ENCODE results near the gene GSK3B. TPM values are rescaled to one million over a fixed set of nuclear protein-coding genes. Genes with fewer than 3 reads are reported as not detected.

GSK3B gene
- polyA plus RNA-seq, 1 donor (not counting 4 experiments of a cell fraction or from before 2014, with no cell fraction given) = 73.3 TPM

DNA sequence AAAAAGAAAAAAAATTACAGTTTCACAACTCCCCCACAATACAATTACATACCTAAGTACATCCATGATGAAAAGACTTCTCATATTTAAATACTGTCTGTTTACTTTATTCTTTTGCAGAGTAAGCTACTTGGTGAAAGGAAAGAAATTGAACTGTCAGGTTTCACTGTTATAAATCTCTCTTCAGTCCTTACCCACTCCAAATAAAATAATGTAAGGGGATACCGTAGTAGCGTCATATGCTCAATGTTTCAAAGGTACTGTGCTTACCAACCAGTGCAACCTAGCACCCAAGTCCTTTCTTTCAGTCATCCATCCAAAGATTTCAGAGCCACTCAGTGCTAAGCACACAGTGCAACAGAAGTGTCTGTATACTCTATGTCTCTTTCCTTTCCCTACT lies 13.4 kb downstream of the GSK3B start:
- H3K9me3 ChIP-seq (ENCODE audit: control insufficient read depth, low read depth, low read length) = no peaks in the 10 kb centered on the region
- no peaks in the 10 kb centered on the region for H3K4me1 ChIP-seq (ENCODE audit: control insufficient read depth, extremely low read depth, insufficient read depth, low read length)
- FAIRE-seq (no peak), DNase-seq (ENCODE audit: low read depth, low spot score) (no peak)
- H3K9me1 ChIP-seq (ENCODE audit: control insufficient read depth, extremely low read depth, insufficient read depth, low read length) = no peaks in the 10 kb centered on the region
- peaks cover 0 to 2% of the 10 kb centered on the region in 2 experiments for H3K36me3 ChIP-seq (ENCODE audit: control insufficient read depth in 2 of 2, extremely low read depth in 1 of 2, insufficient read depth in 2 of 2, low read length in 2 of 2)
- H3K4me2 ChIP-seq (ENCODE audit: control insufficient read depth, extremely low read depth, insufficient read depth, low read depth, low read length) = no peak overlapping the region
- H3K79me2 ChIP-seq (ENCODE audit: control insufficient read depth, insufficient read depth, low read length) = peaks cover 97% of the 10 kb centered on the region
- dilution Hi-C loops (cut with MboI; ENCODE audit: extremely low pct_ligation_motif_present, low sequenced_read_pairs) = no loop called here
- TF ChIP-seq, protein P1, sequence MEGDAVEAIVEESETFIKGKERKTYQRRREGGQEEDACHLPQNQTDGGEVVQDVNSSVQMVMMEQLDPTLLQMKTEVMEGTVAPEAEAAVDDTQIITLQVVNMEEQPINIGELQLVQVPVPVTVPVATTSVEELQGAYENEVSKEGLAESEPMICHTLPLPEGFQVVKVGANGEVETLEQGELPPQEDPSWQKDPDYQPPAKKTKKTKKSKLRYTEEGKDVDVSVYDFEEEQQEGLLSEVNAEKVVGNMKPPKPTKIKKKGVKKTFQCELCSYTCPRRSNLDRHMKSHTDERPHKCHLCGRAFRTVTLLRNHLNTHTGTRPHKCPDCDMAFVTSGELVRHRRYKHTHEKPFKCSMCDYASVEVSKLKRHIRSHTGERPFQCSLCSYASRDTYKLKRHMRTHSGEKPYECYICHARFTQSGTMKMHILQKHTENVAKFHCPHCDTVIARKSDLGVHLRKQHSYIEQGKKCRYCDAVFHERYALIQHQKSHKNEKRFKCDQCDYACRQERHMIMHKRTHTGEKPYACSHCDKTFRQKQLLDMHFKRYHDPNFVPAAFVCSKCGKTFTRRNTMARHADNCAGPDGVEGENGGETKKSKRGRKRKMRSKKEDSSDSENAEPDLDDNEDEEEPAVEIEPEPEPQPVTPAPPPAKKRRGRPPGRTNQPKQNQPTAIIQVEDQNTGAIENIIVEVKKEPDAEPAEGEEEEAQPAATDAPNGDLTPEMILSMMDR (optimal IDR thresholded peaks at IDR 0.05 in 1 of 3, IDR thresholded peaks at IDR 0.05 in 1 of 3, conservative IDR thresholded peaks at IDR 0.05 in 1 of 3; ENCODE audit: extremely low read depth in 1 of 3, insufficient read depth in 2 of 3, low read length in 3 of 3) = no peak
- TF ChIP-seq EZH2 (IDR thresholded peaks at IDR 0.05; ENCODE audit: low read length) = no peak
- H3K27me3 ChIP-seq (ENCODE audit: control insufficient read depth, extremely low read depth, insufficient read depth, low read length) = no peaks in the 10 kb centered on the region
- H4K20me1 ChIP-seq (ENCODE audit: control insufficient read depth, extremely low read depth, insufficient read depth, low read length) = peaks cover 32% of the 10 kb centered on the region
- H3K9ac ChIP-seq (ENCODE audit: control insufficient read depth, extremely low read depth, insufficient read depth, low read length) = no peak overlapping the region
- H3K4me3 ChIP-seq (ENCODE audit: control insufficient read depth in 2 of 3, extremely low read depth in 1 of 3, insufficient read depth in 2 of 3, low read depth in 1 of 3, low read length in 3 of 3) = no peak overlapping the region
- H2AFZ ChIP-seq (ENCODE audit: control insufficient read depth, low read length) = no peak overlapping the region
- H3K27ac ChIP-seq (ENCODE audit: control insufficient read depth, insufficient read depth, low read length) = no peak overlapping the region

GRCh38 chr3:120077731-120078130 lies 16.5 kb downstream of the GSK3B start:
- Histone ChIP-seq H3K4me1 (ENCODE audit: control insufficient read depth, extremely low read depth, insufficient read depth, low read length) (no peaks in the 10 kb centered on the region), H3K36me3 (ENCODE audit: control insufficient read depth in 2 of 2, extremely low read depth in 1 of 2, insufficient read depth in 2 of 2, low read length in 2 of 2) (no peaks in the 10 kb centered on the region), H3K27ac (ENCODE audit: control insufficient read depth, insufficient read depth, low read length) (no peak overlapping the region), H3K4me2 (ENCODE audit: control insufficient read depth, extremely low read depth, insufficient read depth, low read depth, low read length) (no peak overlapping the region), H3K4me3 (ENCODE audit: control insufficient read depth in 2 of 3, extremely low read depth in 1 of 3, insufficient read depth in 2 of 3, low read depth in 1 of 3, low read length in 3 of 3) (no peak overlapping the region), H3K9me3 (ENCODE audit: control insufficient read depth, low read depth, low read length) (no peaks in the 10 kb centered on the region), H2AFZ (ENCODE audit: control insufficient read depth, low read length) (no peak overlapping the region), H4K20me1 (ENCODE audit: control insufficient read depth, extremely low read depth, insufficient read depth, low read length) (peaks cover 42% of the 10 kb centered on the region), H3K79me2 (ENCODE audit: control insufficient read depth, insufficient read depth, low read length) (peaks cover 97% of the 10 kb centered on the region), H3K9me1 (ENCODE audit: control insufficient read depth, extremely low read depth, insufficient read depth, low read length) (no peaks in the 10 kb centered on the region), H3K9ac (ENCODE audit: control insufficient read depth, extremely low read depth, insufficient read depth, low read length) (no peak overlapping the region), H3K27me3 (ENCODE audit: control insufficient read depth, extremely low read depth, insufficient read depth, low read length) (no peaks in the 10 kb centered on the region)
- no peak for DNase-seq (ENCODE audit: low read depth, low spot score)
- TF ChIP-seq EZH2 (IDR thresholded peaks at IDR 0.05; ENCODE audit: low read length) = no peak
- TF ChIP-seq, protein P1 (optimal IDR thresholded peaks at IDR 0.05 in 1 of 3, IDR thresholded peaks at IDR 0.05 in 1 of 3, conservative IDR thresholded peaks at IDR 0.05 in 1 of 3; ENCODE audit: extremely low read depth in 1 of 3, insufficient read depth in 2 of 3, low read length in 3 of 3) = no peak
- dilution Hi-C loops (cut with MboI; ENCODE audit: extremely low pct_ligation_motif_present, low sequenced_read_pairs) = no loop called here
- FAIRE-seq = no peak
